Nephron progenitor cell (in vitro differentiated cells): ENCODE data around the gene KBTBD2.
"Not testable (repeated sequence)": the region's sequence is repeated elsewhere in the genome, so short reads cannot be mapped to it uniquely, and the experiment has no call there.

Experiments
- DNase-seq: peaks from one replicate; pipeline ENCODE4 v3.0.0; 2021
- H3K27ac Mint-ChIP-seq: 2 replicates; pipeline ENCODE4 v1.8.0; 2021; ENCODE audit warnings: mild to moderate bottlenecking, moderate library complexity, mixed read lengths
- H3K27me3 Mint-ChIP-seq: 2 replicates; pipeline ENCODE4 v1.8.0; 2021; ENCODE audit warnings: mild to moderate bottlenecking, low read depth, mixed read lengths; ENCODE audit not compliant: poor library complexity
- H3K36me3 Mint-ChIP-seq: 2 replicates; pipeline ENCODE4 v1.8.0; 2021; ENCODE audit warnings: low read depth, mixed read lengths
- H3K4me1 Mint-ChIP-seq: 2 replicates; pipeline ENCODE4 v1.8.0; 2021; ENCODE audit warnings: mixed read lengths
- H3K4me3 Mint-ChIP-seq: 2 replicates; pipeline ENCODE4 v1.8.0; 2021; ENCODE audit warnings: mild to moderate bottlenecking, moderate library complexity, mixed read lengths
- H3K9me3 Mint-ChIP-seq: 2 replicates; pipeline ENCODE4 v1.8.0; 2021; ENCODE audit warnings: mild to moderate bottlenecking, moderate library complexity, mixed read lengths
- CTCF ChIP-seq: fragments of 200-600 bp; sonication (generic); IDR thresholded peaks from 2 replicates; pipeline ENCODE4 v1.5.0; 2021; ENCODE audit warnings: antibody characterized with exemption

KBTBD2 gene

GRCh38 chr7:32848655-32849054 lies 42.9 kb downstream of the KBTBD2 start:
- peak overlapping the region; percentile 36 for H3K27ac Mint-ChIP-seq
- H3K9me3 Mint-ChIP-seq: peaks cover 17% of the 10 kb centered on the region
- peaks cover 26% of the 10 kb centered on the region for H3K36me3 Mint-ChIP-seq
- peaks cover 18% of the 10 kb centered on the region for H3K4me1 Mint-ChIP-seq
- H3K4me3 Mint-ChIP-seq, DNase-seq, H3K27me3 Mint-ChIP-seq: not testable (repeated sequence)

GRCh38 chr7:32846630-32847225 lies 44.8 kb downstream of the KBTBD2 start:
- H3K36me3 Mint-ChIP-seq: peaks cover 36% of the 10 kb centered on the region
- DNase-seq: peak; percentile 72
- H3K4me1 Mint-ChIP-seq: peaks cover 23% of the 10 kb centered on the region
- no peak overlapping the region for H3K4me3 Mint-ChIP-seq
- peaks cover 21% of the 10 kb centered on the region for H3K9me3 Mint-ChIP-seq
- peak; percentile 61 for TF ChIP-seq CTCF
- no peak overlapping the region for H3K27ac Mint-ChIP-seq
- peaks cover 3% of the 10 kb centered on the region for H3K27me3 Mint-ChIP-seq

- H3K9me3 Mint-ChIP-seq: peaks cover 12% of the 10 kb centered on the region
- peaks cover 29% of the 10 kb centered on the region for H3K36me3 Mint-ChIP-seq
- H3K27ac Mint-ChIP-seq, DNase-seq, H3K27me3 Mint-ChIP-seq, H3K4me3 Mint-ChIP-seq: not testable (repeated sequence)
- peaks cover 25% of the 10 kb centered on the region for H3K4me1 Mint-ChIP-seq
These were observed 46.8 kb downstream of the KBTBD2 start for GRCh38 chr7:32844748-32845147.

- DNase-seq, H3K4me3 Mint-ChIP-seq, H3K27me3 Mint-ChIP-seq: not testable (repeated sequence)
- Mint-ChIP-seq H3K36me3 (peaks cover 27% of the 10 kb centered on the region), H3K27ac (peak overlapping the region; percentile 33), H3K9me3 (peaks cover 12% of the 10 kb centered on the region), H3K4me1 (peaks cover 28% of the 10 kb centered on the region)
These were observed 47.8 kb downstream of the KBTBD2 start for GRCh38 chr7:32843763-32844162.

- H3K36me3 Mint-ChIP-seq: peaks cover 10% of the 10 kb centered on the region
- H3K9me3 Mint-ChIP-seq, DNase-seq, H3K4me3 Mint-ChIP-seq, H3K27ac Mint-ChIP-seq, H3K27me3 Mint-ChIP-seq: not testable (repeated sequence)
- peaks cover 19% of the 10 kb centered on the region for H3K4me1 Mint-ChIP-seq
These were observed 51.7 kb downstream of the KBTBD2 start for GRCh38 chr7:32839846-32840245.

GRCh38 chr7:32828996-32829752 lies 62.4 kb downstream of the KBTBD2 start:
- H3K4me1 Mint-ChIP-seq, DNase-seq, H3K4me3 Mint-ChIP-seq, H3K27me3 Mint-ChIP-seq, H3K27ac Mint-ChIP-seq: not testable (repeated sequence)
- Mint-ChIP-seq H3K9me3 (peaks cover 33% of the 10 kb centered on the region), H3K36me3 (peaks cover 16% of the 10 kb centered on the region)
